DMS114 treated with DMSO at 0.1 percent for 48 hours (cell line): ENCODE results near the gene CDS2.
A peak's percentile ranks its signal among the peaks of the same experiment; 100 is the strongest.

Source experiments
- DNase-seq: peaks from one replicate; lab custom pipeline; 2025; ENCODE audit not compliant: unreplicated experiment; lab: John Stamatoyannopoulos, UW

The CDS2 gene

GRCh38 chr20:5180933-5181332 lies 54.1 kb downstream of the CDS2 start:
- DNase-seq = no peak

GRCh38 chr20:5181492-5181891 lies 54.7 kb downstream of the CDS2 start:
- DNase-seq = no peak

GRCh38 chr20:5181958-5182357 lies 55.1 kb downstream of the CDS2 start:
- no peak for DNase-seq

- DNase-seq = no peak
Observed at GRCh38 chr20:5182615-5183254, 55.9 kb downstream of the CDS2 start.

- no peak for DNase-seq
Observed at GRCh38 chr20:5183731-5184474, 57.1 kb downstream of the CDS2 start.

GRCh38 chr20:5184684-5185083 lies 57.9 kb downstream of the CDS2 start:
- no peak for DNase-seq

GRCh38 chr20:5187122-5187521 lies 60.3 kb downstream of the CDS2 start:
- no peak for DNase-seq

GRCh38 chr20:5188736-5189135 lies 61.9 kb downstream of the CDS2 start:
- no peak for DNase-seq

- DNase-seq = no peak
Observed at GRCh38 chr20:5189917-5190316, 63.1 kb downstream of the CDS2 start.

GRCh38 chr20:5190444-5190843 lies 63.6 kb downstream of the CDS2 start:
- no peak for DNase-seq

GRCh38 chr20:5191829-5192569 lies 65.2 kb downstream of the CDS2 start:
- DNase-seq = peak; percentile 50

- DNase-seq = no peak
Observed at GRCh38 chr20:5192570-5193431, 66.0 kb downstream of the CDS2 start.

GRCh38 chr20:5195655-5196054 lies 68.8 kb downstream of the CDS2 start:
- no peak for DNase-seq

GRCh38 chr20:5196149-5196548 lies 69.3 kb downstream of the CDS2 start:
- no peak for DNase-seq

- no peak for DNase-seq
Observed at GRCh38 chr20:5197270-5197827, 70.5 kb downstream of the CDS2 start.

GRCh38 chr20:5197847-5198650 lies 71.2 kb downstream of the CDS2 start:
- no peak for DNase-seq

- DNase-seq = no peak
Observed at GRCh38 chr20:5198651-5198924, 71.8 kb downstream of the CDS2 start.

GRCh38 chr20:5203380-5203779 lies 76.6 kb downstream of the CDS2 start:
- no peak for DNase-seq

GRCh38 chr20:5205348-5206210 lies 78.8 kb downstream of the CDS2 start:
- DNase-seq = peak; percentile 69
